Mucosa of gallbladder (tissue), 1 donor: ENCODE measurements around the gene RBM27. TPM values are rescaled to one million over a fixed set of nuclear protein-coding genes. Genes with fewer than 3 reads are reported as not detected.
"Not testable (repeated sequence)": the region's sequence is repeated elsewhere in the genome, so short reads cannot be mapped to it uniquely, and the experiment has no call there.

Source experiments
- DNase-seq: peaks from one replicate; pipeline ENCODE4 v3.0.0-alpha.2; 2020; ENCODE audit warnings: low spot score
- total RNA-seq: library from RNA; stranded (reverse); gene quantifications from one replicate; pipeline ENCODE4 v1.2.1, GENCODE V29; 2021
- donor health status: DM: no; HTN: no; CAD: no.

Gene RBM27
- total RNA-seq, 1 donor from 2014 or later, result 14.2 TPM

- DNase-seq, result no peak
Observed at GRCh38 chr5:146208916-146209522, 5.6 kb downstream of the RBM27 start.

GRCh38 chr5:146209714-146210113 lies 6.3 kb downstream of the RBM27 start:
- DNase-seq, result no peak

GRCh38 chr5:146210810-146211209 lies 7.4 kb downstream of the RBM27 start:
- not testable (repeated sequence) for DNase-seq

- DNase-seq, result no peak
Observed at GRCh38 chr5:146213210-146213826, 9.9 kb downstream of the RBM27 start.

GRCh38 chr5:146214881-146215280 lies 11.5 kb downstream of the RBM27 start:
- DNase-seq, result not testable (repeated sequence)

- DNase-seq, result no peak
Observed at GRCh38 chr5:146218168-146218567, 14.8 kb downstream of the RBM27 start.

GRCh38 chr5:146219243-146219642 lies 15.8 kb downstream of the RBM27 start:
- DNase-seq, result no peak

GRCh38 chr5:146221234-146221633 lies 17.8 kb downstream of the RBM27 start:
- DNase-seq, result no peak

GRCh38 chr5:146222005-146222404 lies 18.6 kb downstream of the RBM27 start:
- no peak for DNase-seq

GRCh38 chr5:146223179-146223578 lies 19.8 kb downstream of the RBM27 start:
- no peak for DNase-seq

GRCh38 chr5:146229222-146229621 lies 25.8 kb downstream of the RBM27 start:
- DNase-seq, result no peak

- no peak for DNase-seq
Observed at GRCh38 chr5:146232223-146232622, 28.8 kb downstream of the RBM27 start.

- no peak for DNase-seq
Observed at GRCh38 chr5:146233441-146233840, 30.0 kb downstream of the RBM27 start.

- DNase-seq, result no peak
Observed at GRCh38 chr5:146238973-146239372, 35.6 kb downstream of the RBM27 start.

GRCh38 chr5:146240951-146241350 lies 37.5 kb downstream of the RBM27 start:
- DNase-seq, result no peak

GRCh38 chr5:146243247-146243646 lies 39.8 kb downstream of the RBM27 start:
- no peak for DNase-seq

GRCh38 chr5:146248561-146248960 lies 45.2 kb downstream of the RBM27 start:
- DNase-seq, result no peak

- no peak for DNase-seq
Observed at GRCh38 chr5:146249801-146250200, 46.4 kb downstream of the RBM27 start.

Other genes starting within 250 kb of the RBM27 start
- gene PLAC8L1, start 98.0 kb upstream of the RBM27 start, total RNA-seq, result not detected
- 66.6 TPM for gene LARS1, start 21.0 kb upstream of the RBM27 start, total RNA-seq
- gene POU4F3, start 135.2 kb downstream of the RBM27 start, total RNA-seq, result 0.09 TPM
- gene TCERG1, start 243.7 kb downstream of the RBM27 start, total RNA-seq, result 35.5 TPM